Epithelial cell of proximal tubule (primary cell): ENCODE data around the gene GPC5. TPM values are rescaled to one million over a fixed set of nuclear protein-coding genes. Genes with fewer than 3 reads are reported as not detected.

ENCODE experiments used
- DNase-seq: peaks from one replicate; pipeline ENCODE4 v3.0.0-alpha.2; 2011; ENCODE audit warnings: low read depth
- H3K4me3 ChIP-seq: 2 replicates; pipeline ENCODE4 v1.5.1; 2011; ENCODE audit warnings: low read depth, mild to moderate bottlenecking, low read length
- total RNA-seq: library from RNA; depleted of rRNA; stranded (reverse); fragments of >200 nt; gene quantifications from 2 replicates; pipeline ENCODE4 v1.2.3, GENCODE V29; 2015
- TF ChIP-seq, protein P1 (sequence below): conservative IDR thresholded peaks from 2 replicates; pipeline ENCODE4 v1.5.1; 2012; ENCODE audit warnings: low read depth, mild to moderate bottlenecking, low read length

The GPC5 gene
- total RNA-seq, 1 donor from 2014 or later, result not detected

DNA sequence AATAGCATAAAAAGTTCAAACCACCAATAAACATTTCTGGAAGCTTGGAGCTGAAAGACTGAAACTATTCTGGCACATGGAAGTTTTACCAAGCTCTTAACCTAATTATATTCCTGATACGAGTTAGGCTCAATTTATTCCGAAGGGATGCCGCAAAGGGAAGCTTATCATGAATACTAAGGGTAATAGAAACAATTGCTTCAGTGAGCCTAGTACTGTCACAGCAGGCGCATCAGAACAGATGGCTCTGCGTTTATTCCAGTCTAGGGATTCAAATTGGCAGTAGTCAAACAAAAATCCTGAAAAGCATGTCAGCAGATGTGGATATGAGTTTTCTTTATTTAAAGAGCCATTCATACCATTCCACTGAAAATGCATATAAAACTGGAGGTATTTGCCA lies 779.5 kb downstream of the GPC5 start:
- TF ChIP-seq, protein P1, sequence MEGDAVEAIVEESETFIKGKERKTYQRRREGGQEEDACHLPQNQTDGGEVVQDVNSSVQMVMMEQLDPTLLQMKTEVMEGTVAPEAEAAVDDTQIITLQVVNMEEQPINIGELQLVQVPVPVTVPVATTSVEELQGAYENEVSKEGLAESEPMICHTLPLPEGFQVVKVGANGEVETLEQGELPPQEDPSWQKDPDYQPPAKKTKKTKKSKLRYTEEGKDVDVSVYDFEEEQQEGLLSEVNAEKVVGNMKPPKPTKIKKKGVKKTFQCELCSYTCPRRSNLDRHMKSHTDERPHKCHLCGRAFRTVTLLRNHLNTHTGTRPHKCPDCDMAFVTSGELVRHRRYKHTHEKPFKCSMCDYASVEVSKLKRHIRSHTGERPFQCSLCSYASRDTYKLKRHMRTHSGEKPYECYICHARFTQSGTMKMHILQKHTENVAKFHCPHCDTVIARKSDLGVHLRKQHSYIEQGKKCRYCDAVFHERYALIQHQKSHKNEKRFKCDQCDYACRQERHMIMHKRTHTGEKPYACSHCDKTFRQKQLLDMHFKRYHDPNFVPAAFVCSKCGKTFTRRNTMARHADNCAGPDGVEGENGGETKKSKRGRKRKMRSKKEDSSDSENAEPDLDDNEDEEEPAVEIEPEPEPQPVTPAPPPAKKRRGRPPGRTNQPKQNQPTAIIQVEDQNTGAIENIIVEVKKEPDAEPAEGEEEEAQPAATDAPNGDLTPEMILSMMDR, result no peak
- no peak for DNase-seq
- H3K4me3 ChIP-seq, result no peak overlapping the region

DNA sequence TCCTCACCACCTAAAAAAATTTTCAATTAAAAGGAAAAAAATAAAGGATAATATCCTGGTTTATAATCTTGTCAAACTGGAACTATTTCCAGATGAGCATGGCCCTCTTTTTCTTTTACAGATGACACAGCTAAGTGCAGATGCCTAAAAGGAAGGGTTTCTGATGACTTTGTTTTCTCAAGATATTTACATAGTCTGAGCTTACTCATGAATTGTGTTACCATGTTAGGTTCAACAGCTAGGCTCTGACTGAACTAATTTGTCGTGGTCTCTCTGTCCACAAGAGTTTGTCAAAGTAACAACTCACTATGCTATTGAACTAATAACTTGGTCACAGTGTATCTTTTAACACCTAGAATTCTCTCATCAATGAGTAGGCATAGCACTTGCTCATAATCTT lies 780.8 kb downstream of the GPC5 start:
- H3K4me3 ChIP-seq, result no peak overlapping the region
- TF ChIP-seq, protein P1, result no peak
- DNase-seq, result no peak

DNA sequence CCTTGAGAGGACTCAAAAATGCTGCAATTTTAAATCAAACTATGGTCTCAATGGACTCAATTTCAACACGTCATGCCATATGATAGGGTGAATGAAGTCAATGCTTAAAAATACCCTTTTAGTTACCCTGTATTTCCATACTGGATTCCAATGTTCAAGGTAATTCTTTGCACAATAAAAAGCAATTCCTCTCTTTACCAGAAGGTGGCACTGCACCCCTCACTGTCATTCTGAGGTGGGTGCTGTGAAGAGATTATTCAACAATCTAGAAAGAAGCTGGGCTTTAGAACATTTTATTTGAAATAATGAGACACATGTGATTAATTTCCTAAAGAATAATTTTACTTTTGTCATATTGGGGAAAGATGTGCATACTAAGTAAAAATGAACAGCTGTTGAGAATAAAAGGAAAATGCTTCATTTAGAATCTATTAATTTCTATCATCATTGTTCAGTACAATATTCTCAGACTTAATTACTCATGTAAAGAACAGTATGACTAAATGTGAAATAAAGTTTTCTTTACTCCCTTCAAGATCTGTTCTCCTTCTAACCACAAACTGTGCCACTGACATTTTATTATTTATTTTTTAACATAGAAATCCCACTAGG lies 789.1 kb downstream of the GPC5 start:
- no peak for DNase-seq
- TF ChIP-seq, protein P1, result peak; percentile 89
- H3K4me3 ChIP-seq, result no peak overlapping the region

DNA sequence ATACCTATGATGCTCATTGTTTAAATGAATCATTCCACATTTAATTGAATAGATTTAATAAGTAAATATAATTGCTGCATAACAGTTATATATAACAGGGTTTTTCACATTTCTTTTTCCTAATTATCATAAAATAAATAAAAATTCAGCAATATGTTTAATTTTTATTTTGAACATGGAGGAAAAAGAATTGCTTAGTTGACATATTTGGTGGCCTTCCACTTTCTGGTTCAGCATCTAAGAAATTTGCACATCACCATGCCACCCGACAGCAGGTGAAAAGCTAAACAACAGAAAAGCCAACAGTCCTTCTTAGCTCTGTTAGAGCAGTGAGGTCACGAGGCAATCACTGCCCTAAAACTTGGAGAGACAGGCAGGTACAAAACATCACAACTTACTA lies 790.2 kb downstream of the GPC5 start:
- no peak for DNase-seq
- H3K4me3 ChIP-seq, result no peak overlapping the region
- TF ChIP-seq, protein P1, result no peak

DNA sequence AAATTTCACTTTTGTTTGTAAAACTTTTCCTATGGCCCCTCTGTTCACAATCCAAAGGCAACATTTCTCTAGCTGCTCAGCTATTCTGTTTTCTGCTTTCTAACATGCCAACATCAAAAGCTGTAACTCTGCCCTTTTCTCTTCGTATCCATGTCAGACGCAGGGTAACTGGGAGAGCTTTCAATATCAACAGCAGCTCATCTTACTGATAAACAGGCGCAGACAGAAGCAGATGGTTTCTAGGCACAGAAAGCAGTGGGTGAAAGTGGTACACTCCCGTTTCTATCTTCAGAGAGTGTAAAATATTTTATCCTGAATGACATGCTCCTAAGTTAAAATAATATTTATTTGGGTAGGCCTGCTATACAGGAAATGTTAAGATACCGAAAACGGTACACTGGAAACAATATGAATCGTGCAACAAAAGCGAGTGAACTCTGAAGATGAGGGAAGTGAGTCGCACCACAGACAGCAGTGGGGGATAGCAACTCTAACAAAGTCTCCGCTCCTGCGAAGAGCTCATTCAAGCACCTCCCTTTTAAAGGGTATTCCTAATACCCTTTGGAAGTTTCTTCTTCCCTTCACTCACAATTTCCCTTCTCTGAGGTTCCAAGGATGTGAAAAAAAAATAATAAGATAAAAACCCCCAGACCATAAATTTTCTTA lies 798.3 kb downstream of the GPC5 start:
- no peak overlapping the region for H3K4me3 ChIP-seq
- no peak for DNase-seq

DNA sequence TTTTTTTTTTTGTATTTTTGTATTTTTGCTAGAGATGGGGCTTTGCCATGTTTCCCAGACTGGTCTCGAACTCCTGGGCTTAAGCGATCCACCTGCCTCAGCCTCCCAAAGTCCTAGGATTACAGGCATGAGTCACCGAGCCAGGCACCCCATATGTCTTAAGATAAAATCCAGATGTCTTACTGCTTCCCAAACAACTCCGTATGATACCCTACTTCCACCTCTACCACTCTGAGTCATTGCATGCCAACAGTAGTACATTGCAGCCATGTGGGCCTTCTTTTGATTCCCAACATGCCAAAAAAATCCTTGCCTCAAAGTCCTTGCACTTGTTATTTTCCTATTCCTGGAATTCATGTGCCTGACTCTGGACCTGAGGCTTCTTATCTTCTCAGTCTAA lies 799.2 kb downstream of the GPC5 start:
- TF ChIP-seq, protein P1, result no peak
- H3K4me3 ChIP-seq, result no peak overlapping the region
- DNase-seq, result no peak

More for the DNA sequence above, 798.3 kb downstream of the GPC5 start:
- TF ChIP-seq, protein P1, result no peak

DNA sequence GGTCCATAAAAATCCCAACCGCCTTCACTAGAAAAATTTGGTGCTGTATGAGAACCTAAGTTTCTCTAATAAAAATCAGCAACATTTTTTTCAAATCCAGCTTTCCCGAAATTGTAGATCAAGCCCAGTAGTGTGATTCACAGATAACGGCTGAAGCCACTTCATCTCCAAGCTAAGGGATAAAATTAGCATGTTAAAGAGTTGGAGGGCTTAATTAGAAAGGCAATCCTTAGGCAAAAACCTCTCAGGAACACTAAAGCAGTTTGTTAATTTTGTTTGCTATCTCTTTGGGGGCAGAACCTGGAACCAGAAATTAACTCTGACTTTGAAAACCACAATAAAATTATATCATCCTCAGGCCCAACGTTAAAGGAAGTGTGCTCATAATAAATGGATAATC lies 820.2 kb downstream of the GPC5 start:
- H3K4me3 ChIP-seq, result no peak overlapping the region
- TF ChIP-seq, protein P1, result no peak
- no peak for DNase-seq
